ENCODE measurements around the gene CTDP1.

The CTDP1 gene

GRCh38 chr18:79640875-79641274, 38.7 kb upstream of the CTDP1 start:
- Histone ChIP-seq H3K4me2 (ENCODE audit: low read depth, low read length) (no peak overlapping the region), H3K36me3 (replicated peaks; ENCODE audit: insufficient read depth, low read length) (no peaks in the 10 kb centered on the region), H3K9ac (ENCODE audit: low read length) (no peak overlapping the region), H3K79me2 (ENCODE audit: low read length) (no peaks in the 10 kb centered on the region), H3K9me3 (replicated peaks; ENCODE audit: insufficient read depth, low read length) (no peaks in the 10 kb centered on the region), H3K27me3 (replicated peaks; ENCODE audit: insufficient read depth, low read length) (no peaks in the 10 kb centered on the region), H3K27ac (ENCODE audit: low read length) (no peak overlapping the region), H3K4me1 (ENCODE audit: low read length) (0 out of 2 replicates have a peak, but pooled peaks cover 5% of the 10 kb centered on the region), H2AFZ (ENCODE audit: low read length) (no peak overlapping the region), H3F3A (ENCODE audit: insufficient read depth, low read length) (no peaks in the 10 kb centered on the region), H4K20me1 (ENCODE audit: insufficient read depth, low read length) (no peaks in the 10 kb centered on the region), H3K9me2 (replicated peaks; ENCODE audit: insufficient read depth, low read length) (no peaks in the 10 kb centered on the region), H3K4me3 (ENCODE audit: low read length) (no peak overlapping the region)
- TF ChIP-seq EZH2phosphoT487 (IDR thresholded peaks at IDR 0.05; ENCODE audit: low read length): no peak
- TF ChIP-seq EZH2 (optimal IDR thresholded peaks at IDR 0.05; ENCODE audit: low read depth, low read length): no peak
- no peak for TF ChIP-seq CTCF (IDR thresholded peaks at IDR 0.05; ENCODE audit: low read length)
- no peak for DNase-seq

- Histone ChIP-seq H3K9me2 (replicated peaks; ENCODE audit: insufficient read depth, low read length) (no peaks in the 10 kb centered on the region), H4K20me1 (ENCODE audit: insufficient read depth, low read length) (no peaks in the 10 kb centered on the region), H3K9ac (ENCODE audit: low read length) (no peak overlapping the region), H3K4me2 (ENCODE audit: low read depth, low read length) (no peak overlapping the region), H3K4me1 (ENCODE audit: low read length) (0 out of 2 replicates have a peak, but pooled peaks cover 5% of the 10 kb centered on the region), H3K27me3 (replicated peaks; ENCODE audit: insufficient read depth, low read length) (no peaks in the 10 kb centered on the region), H3K9me3 (replicated peaks; ENCODE audit: insufficient read depth, low read length) (no peaks in the 10 kb centered on the region), H3K4me3 (ENCODE audit: low read length) (no peak overlapping the region), H2AFZ (ENCODE audit: low read length) (no peak overlapping the region), H3K27ac (ENCODE audit: low read length) (no peak overlapping the region), H3F3A (ENCODE audit: insufficient read depth, low read length) (no peaks in the 10 kb centered on the region), H3K36me3 (replicated peaks; ENCODE audit: insufficient read depth, low read length) (no peaks in the 10 kb centered on the region), H3K79me2 (ENCODE audit: low read length) (no peaks in the 10 kb centered on the region)
- TF ChIP-seq CTCF (IDR thresholded peaks at IDR 0.05; ENCODE audit: low read length): no peak
- DNase-seq: no peak
Measured at GRCh38 chr18:79641722-79642497, 37.7 kb upstream of the CTDP1 start.

GRCh38 chr18:79642626-79643025, 37.0 kb upstream of the CTDP1 start:
- TF ChIP-seq EZH2 (optimal IDR thresholded peaks at IDR 0.05; ENCODE audit: low read depth, low read length): no peak
- no peak for TF ChIP-seq CTCF (IDR thresholded peaks at IDR 0.05; ENCODE audit: low read length)
- no peak for TF ChIP-seq EZH2phosphoT487 (IDR thresholded peaks at IDR 0.05; ENCODE audit: low read length)
- no peak for DNase-seq
- Histone ChIP-seq H3F3A (ENCODE audit: insufficient read depth, low read length) (no peaks in the 10 kb centered on the region), H3K4me1 (ENCODE audit: low read length) (0 out of 2 replicates have a peak, but pooled peaks cover 5% of the 10 kb centered on the region), H3K36me3 (replicated peaks; ENCODE audit: insufficient read depth, low read length) (no peaks in the 10 kb centered on the region), H3K27me3 (replicated peaks; ENCODE audit: insufficient read depth, low read length) (no peaks in the 10 kb centered on the region), H3K79me2 (ENCODE audit: low read length) (no peaks in the 10 kb centered on the region), H3K9me2 (replicated peaks; ENCODE audit: insufficient read depth, low read length) (no peaks in the 10 kb centered on the region), H4K20me1 (ENCODE audit: insufficient read depth, low read length) (no peaks in the 10 kb centered on the region), H3K4me2 (ENCODE audit: low read depth, low read length) (no peak overlapping the region), H3K9ac (ENCODE audit: low read length) (no peak overlapping the region), H3K9me3 (replicated peaks; ENCODE audit: insufficient read depth, low read length) (no peaks in the 10 kb centered on the region), H3K4me3 (ENCODE audit: low read length) (no peak overlapping the region), H2AFZ (ENCODE audit: low read length) (no peak overlapping the region), H3K27ac (ENCODE audit: low read length) (no peak overlapping the region)

All from MM.1S (cell line).